ENCODE data around the gene LCORL.
"Not testable (repeated sequence)": the region's sequence is repeated elsewhere in the genome, so short reads cannot be mapped to it uniquely, and the experiment has no call there.

Gene LCORL

GRCh38 chr4:18039113-18039512, 17.6 kb upstream of the LCORL start:
- no peak overlapping the region for H3K4me3 ChIP-seq (ENCODE audit: low read length)
- DNase-seq (ENCODE audit: low read depth): no peak
- no peak for TF ChIP-seq CTCF (conservative IDR thresholded peaks at IDR 0.05; ENCODE audit: low read depth, low read length)

GRCh38 chr4:18036369-18036768, 14.8 kb upstream of the LCORL start:
- not testable (repeated sequence) for H3K4me3 ChIP-seq (ENCODE audit: low read length); DNase-seq (ENCODE audit: low read depth)

DNA sequence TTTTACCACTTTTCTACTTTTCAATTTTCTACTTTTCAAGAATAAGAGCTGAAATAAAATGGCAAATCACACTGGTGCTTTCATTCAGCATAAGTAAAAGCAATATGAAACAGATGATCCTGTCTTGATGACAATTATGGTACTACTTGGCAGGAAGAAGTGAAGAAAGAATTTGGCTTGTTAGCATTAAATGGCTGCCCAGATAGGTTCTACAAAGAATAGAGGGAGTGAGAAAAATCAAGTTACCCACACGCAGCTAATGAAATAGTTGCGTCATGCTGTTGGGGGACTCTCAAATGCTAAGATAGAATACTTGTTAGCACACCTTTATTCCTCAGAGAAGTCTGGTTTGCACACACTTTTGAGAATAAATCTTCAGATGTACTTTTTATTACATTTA, 12.5 kb upstream of the LCORL start:
- no peak for DNase-seq (ENCODE audit: low read depth)
- H3K4me3 ChIP-seq (ENCODE audit: low read length): no peak overlapping the region
- TF ChIP-seq CTCF (conservative IDR thresholded peaks at IDR 0.05; ENCODE audit: low read depth, low read length): no peak

GRCh38 chr4:18033111-18034085, 11.8 kb upstream of the LCORL start:
- no peak for DNase-seq (ENCODE audit: low read depth)
- H3K4me3 ChIP-seq (ENCODE audit: low read length): no peak overlapping the region

DNA sequence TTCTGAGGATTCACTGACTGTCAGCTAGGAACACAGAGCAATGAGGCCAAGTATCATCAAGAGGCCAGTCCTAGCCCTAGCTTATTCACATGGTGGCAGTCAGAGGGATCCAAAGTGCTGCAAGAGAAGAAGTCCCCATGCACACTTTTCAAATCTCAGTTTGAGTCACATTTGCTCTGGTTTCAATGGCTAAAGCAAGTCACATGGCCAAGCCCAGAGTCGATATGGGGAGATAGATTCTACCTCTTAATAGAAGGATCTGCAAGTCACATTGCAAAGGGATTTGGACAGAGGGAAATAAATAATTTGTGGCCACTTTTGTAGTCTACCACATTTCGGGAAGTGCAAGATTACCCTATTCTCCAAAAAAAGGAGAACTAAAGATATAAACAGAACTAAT, 3.7 kb upstream of the LCORL start:
- DNase-seq (ENCODE audit: low read depth): no peak
- no peak for TF ChIP-seq CTCF (conservative IDR thresholded peaks at IDR 0.05; ENCODE audit: low read depth, low read length)
- H3K4me3 ChIP-seq (ENCODE audit: low read length): no peak overlapping the region

More at GRCh38 chr4:18033111-18034085, 11.8 kb upstream of the LCORL start:
- no peak for TF ChIP-seq CTCF (conservative IDR thresholded peaks at IDR 0.05; ENCODE audit: low read depth, low read length)

DNA sequence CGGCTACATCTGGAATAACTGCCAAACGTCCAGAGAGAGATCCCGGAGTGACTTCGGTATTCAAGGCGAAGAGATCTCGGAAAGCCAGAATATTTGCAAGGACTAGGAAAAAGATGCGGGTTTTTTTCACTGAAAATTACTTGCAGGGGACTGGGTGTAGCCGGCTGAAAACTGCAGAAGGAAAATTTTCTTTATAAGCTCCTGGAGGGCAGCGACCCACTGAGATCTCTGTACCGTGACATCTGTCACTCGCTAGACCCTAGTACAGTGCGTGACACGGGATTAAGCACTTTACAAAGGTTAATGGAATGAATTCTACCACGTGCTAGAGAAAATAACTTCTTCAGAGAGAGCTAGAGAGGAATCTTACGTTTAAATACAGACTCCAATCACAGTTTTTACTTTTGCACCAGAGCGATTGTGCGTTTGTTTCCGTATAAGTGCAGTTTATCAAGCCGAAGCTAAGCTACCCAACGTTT, 1.1 kb upstream of the LCORL start:
- H3K4me3 ChIP-seq (ENCODE audit: low read length): peak overlapping the region; percentile 90
- DNase-seq (ENCODE audit: low read depth): no peak
- TF ChIP-seq CTCF (conservative IDR thresholded peaks at IDR 0.05; ENCODE audit: low read depth, low read length): no peak

DNA sequence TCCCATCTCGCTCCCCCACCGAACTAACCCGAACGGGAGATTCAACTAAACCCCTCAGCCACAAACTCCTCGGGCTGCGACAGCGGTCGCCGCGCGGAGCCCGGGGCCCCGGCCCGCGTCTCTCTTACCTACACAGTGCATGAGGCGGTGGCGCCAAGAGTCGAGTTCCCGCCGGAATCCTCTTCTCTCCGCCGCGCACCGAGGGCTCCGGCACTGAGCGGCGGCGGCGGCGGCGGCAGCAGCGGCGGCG, 160 bp downstream of the LCORL start:
- peak overlapping the region; percentile 90 for H3K4me3 ChIP-seq (ENCODE audit: low read length)
- TF ChIP-seq CTCF (conservative IDR thresholded peaks at IDR 0.05; ENCODE audit: low read depth, low read length): no peak
- no peak for DNase-seq (ENCODE audit: low read depth)
